ENCODE data around the gene SPP2.

GRCh38 chr2:234111523-234111922 is 61.0 kb downstream of the SPP2 start:
- TF ChIP-seq CTCF (IDR thresholded peaks at IDR 0.05): no peak
- TF ChIP-seq, protein P1, sequence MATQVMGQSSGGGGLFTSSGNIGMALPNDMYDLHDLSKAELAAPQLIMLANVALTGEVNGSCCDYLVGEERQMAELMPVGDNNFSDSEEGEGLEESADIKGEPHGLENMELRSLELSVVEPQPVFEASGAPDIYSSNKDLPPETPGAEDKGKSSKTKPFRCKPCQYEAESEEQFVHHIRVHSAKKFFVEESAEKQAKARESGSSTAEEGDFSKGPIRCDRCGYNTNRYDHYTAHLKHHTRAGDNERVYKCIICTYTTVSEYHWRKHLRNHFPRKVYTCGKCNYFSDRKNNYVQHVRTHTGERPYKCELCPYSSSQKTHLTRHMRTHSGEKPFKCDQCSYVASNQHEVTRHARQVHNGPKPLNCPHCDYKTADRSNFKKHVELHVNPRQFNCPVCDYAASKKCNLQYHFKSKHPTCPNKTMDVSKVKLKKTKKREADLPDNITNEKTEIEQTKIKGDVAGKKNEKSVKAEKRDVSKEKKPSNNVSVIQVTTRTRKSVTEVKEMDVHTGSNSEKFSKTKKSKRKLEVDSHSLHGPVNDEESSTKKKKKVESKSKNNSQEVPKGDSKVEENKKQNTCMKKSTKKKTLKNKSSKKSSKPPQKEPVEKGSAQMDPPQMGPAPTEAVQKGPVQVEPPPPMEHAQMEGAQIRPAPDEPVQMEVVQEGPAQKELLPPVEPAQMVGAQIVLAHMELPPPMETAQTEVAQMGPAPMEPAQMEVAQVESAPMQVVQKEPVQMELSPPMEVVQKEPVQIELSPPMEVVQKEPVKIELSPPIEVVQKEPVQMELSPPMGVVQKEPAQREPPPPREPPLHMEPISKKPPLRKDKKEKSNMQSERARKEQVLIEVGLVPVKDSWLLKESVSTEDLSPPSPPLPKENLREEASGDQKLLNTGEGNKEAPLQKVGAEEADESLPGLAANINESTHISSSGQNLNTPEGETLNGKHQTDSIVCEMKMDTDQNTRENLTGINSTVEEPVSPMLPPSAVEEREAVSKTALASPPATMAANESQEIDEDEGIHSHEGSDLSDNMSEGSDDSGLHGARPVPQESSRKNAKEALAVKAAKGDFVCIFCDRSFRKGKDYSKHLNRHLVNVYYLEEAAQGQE (IDR thresholded peaks at IDR 0.05; ENCODE audit: insufficient read depth in 1 of 2, low read depth in 2 of 2, low read length in 1 of 2): no peak
